ENCODE results near the gene PCDH15. TPM values are rescaled to one million over a fixed set of nuclear protein-coding genes. Genes with fewer than 3 reads are reported as not detected.
A peak's percentile ranks its signal among the peaks of the same experiment; 100 is the strongest.

Gene PCDH15
- total RNA-seq, 6 donors from 2014 or later = 0.59 to 1.9 (median 1.1) TPM

DNA sequence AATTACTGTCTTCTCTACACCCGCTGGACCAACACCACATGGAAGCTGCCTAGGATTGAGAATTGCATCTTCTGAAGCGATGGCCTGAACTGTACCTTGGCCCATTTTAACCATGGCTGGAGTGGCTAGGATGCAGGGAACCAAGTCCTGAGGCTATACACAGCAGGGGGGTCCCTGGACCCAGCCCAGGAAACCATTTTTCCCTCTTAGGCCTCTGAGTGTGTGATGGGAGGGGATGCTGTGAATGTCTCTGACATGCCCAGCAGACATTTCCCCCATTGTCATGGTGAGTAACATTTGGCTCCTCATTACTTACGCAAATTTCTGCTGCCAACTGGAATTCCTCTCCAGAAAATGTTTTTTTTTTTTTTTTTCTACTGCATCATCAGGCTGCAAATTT is 822.7 kb downstream of the PCDH15 start:
- Histone ChIP-seq H3K27ac (no peak overlapping the region), H3K27me3 (no peaks in the 10 kb centered on the region), H3K4me3 (no peak overlapping the region), H3K4me1 (no peaks in the 10 kb centered on the region), H3K36me3 (no peaks in the 10 kb centered on the region), H3K9me3 (no peaks in the 10 kb centered on the region)
- DNase-seq (no peak), ATAC-seq (ENCODE audit: low FRiP score in 2 of 2) (no peak)
- WGBS, 2 donors = 74 to 89% methylated on average over 3 of the region's 3 CpGs
- TF ChIP-seq POLR2AphosphoS5 (IDR thresholded peaks at IDR 0.05) (no peak), POLR2A (IDR thresholded peaks at IDR 0.05) (no peak), EP300 (IDR thresholded peaks at IDR 0.05) (no peak)
- TF ChIP-seq, protein P1, sequence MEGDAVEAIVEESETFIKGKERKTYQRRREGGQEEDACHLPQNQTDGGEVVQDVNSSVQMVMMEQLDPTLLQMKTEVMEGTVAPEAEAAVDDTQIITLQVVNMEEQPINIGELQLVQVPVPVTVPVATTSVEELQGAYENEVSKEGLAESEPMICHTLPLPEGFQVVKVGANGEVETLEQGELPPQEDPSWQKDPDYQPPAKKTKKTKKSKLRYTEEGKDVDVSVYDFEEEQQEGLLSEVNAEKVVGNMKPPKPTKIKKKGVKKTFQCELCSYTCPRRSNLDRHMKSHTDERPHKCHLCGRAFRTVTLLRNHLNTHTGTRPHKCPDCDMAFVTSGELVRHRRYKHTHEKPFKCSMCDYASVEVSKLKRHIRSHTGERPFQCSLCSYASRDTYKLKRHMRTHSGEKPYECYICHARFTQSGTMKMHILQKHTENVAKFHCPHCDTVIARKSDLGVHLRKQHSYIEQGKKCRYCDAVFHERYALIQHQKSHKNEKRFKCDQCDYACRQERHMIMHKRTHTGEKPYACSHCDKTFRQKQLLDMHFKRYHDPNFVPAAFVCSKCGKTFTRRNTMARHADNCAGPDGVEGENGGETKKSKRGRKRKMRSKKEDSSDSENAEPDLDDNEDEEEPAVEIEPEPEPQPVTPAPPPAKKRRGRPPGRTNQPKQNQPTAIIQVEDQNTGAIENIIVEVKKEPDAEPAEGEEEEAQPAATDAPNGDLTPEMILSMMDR (IDR thresholded peaks at IDR 0.05) = no peak

DNA sequence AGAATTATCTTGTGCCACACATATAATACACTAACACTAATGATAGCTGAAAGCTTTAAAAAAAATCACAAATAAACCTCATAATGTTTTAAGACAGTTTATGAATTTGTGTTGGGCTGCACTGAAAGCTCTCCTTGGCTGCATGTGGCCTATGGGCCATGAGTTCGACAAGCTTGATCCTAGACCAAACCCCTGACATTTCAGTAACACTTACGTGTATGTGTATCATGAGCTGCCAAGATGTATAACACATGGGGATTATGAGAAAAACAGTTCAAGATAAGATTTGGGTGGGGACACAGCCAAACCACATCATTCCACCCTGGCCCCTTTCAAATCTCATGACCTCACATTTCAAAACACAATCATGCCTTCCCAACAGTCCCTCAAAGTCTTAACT is 823.8 kb downstream of the PCDH15 start:
- Histone ChIP-seq H3K9me3 (no peaks in the 10 kb centered on the region), H3K27ac (no peak overlapping the region), H3K4me1 (no peaks in the 10 kb centered on the region), H3K36me3 (no peaks in the 10 kb centered on the region), H3K4me3 (no peak overlapping the region), H3K27me3 (no peaks in the 10 kb centered on the region)
- WGBS, 2 donors = 68 to 80% methylated on average over 2 of the region's 2 CpGs
- ATAC-seq (ENCODE audit: low FRiP score in 2 of 2) = peak in 1 of 2 donors; percentile 63
- DNase-seq = no peak
- TF ChIP-seq POLR2A (IDR thresholded peaks at IDR 0.05) (no peak), EP300 (IDR thresholded peaks at IDR 0.05) (no peak), POLR2AphosphoS5 (IDR thresholded peaks at IDR 0.05) (no peak)
- TF ChIP-seq, protein P1 (IDR thresholded peaks at IDR 0.05) = no peak

DNA sequence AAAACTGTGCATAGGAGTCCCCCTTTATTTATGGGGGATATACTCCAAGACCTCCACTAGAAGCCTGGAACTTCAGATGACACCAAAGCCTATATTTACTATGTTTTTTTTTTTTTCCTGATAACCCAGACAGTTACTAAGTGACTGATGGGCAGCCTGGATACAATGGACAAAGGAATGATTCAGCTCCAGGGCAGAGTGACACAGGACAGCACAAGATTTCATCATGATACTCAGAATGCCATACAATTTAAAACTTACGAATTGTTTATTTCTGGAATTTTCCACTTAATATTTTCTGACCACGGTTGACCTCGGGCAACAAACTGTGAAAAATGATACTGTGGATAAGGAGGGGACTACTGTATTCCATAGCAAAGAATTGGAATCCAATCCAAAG is 843.6 kb downstream of the PCDH15 start:
- Histone ChIP-seq H3K4me1 (no peaks in the 10 kb centered on the region), H3K9me3 (no peaks in the 10 kb centered on the region), H3K27ac (no peak overlapping the region), H3K36me3 (no peaks in the 10 kb centered on the region), H3K4me3 (no peak overlapping the region), H3K27me3 (no peaks in the 10 kb centered on the region)
- DNase-seq (no peak), ATAC-seq (ENCODE audit: low FRiP score in 2 of 2) (no peak)
- TF ChIP-seq POLR2A (IDR thresholded peaks at IDR 0.05) (no peak), POLR2AphosphoS5 (IDR thresholded peaks at IDR 0.05) (no peak), EP300 (IDR thresholded peaks at IDR 0.05) (no peak)
- TF ChIP-seq, protein P1 (IDR thresholded peaks at IDR 0.05) = no peak
- 59 to 72% methylated on average over 3 of the region's 3 CpGs for WGBS, 2 donors

DNA sequence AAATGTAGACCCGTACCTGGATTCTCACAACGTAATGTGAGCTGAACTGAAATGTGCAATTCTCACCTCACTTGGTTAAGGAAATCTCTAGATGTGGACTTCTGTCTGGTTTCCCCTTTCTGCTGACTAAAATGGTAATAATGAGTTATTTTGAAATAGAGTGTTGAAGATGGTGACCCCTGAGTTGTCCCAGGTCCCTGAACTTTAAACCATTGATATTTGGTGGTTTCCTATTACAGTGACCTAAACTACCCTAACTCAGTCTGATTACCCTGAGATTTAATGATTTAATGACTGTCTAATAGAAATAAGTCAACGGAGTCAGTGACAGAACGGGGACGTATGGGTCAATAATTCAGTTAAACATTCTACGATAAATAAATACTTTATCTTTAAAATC is 845.9 kb downstream of the PCDH15 start:
- whole genome bisulfite sequencing, 2 donors = 91 to 94% methylated on average over 6 of the region's 6 CpGs
- Histone ChIP-seq H3K4me1 (no peaks in the 10 kb centered on the region), H3K27me3 (no peaks in the 10 kb centered on the region), H3K27ac (no peak overlapping the region), H3K36me3 (no peaks in the 10 kb centered on the region), H3K9me3 (no peaks in the 10 kb centered on the region), H3K4me3 (no peak overlapping the region)
- DNase-seq = no peak
- no peak for TF ChIP-seq EP300 (IDR thresholded peaks at IDR 0.05)
- TF ChIP-seq, protein P1 (IDR thresholded peaks at IDR 0.05) = no peak
- TF ChIP-seq POLR2AphosphoS5 (IDR thresholded peaks at IDR 0.05) = no peak
- TF ChIP-seq POLR2A (IDR thresholded peaks at IDR 0.05) = no peak
- no peak for ATAC-seq (ENCODE audit: low FRiP score in 2 of 2)
